Progenitor cell of endocrine pancreas (in vitro differentiated cells): Measurements from ENCODE around the gene PLEKHG7. TPM values are rescaled to one million over a fixed set of nuclear protein-coding genes. Genes with fewer than 3 reads are reported as not detected.

Source experiments
- DNase-seq: peaks from one replicate; pipeline ENCODE4 v3.0.0; 2021; ENCODE audit warnings: low spot score; ENCODE audit not compliant: unreplicated experiment
- H3K27ac Mint-ChIP-seq: 2 replicates; pipeline ENCODE4 v1.8.0; 2021; ENCODE audit warnings: mild to moderate bottlenecking, moderate library complexity, mixed read lengths
- H3K27me3 Mint-ChIP-seq: 2 replicates; pipeline ENCODE4 v1.8.0; 2021; ENCODE audit warnings: mixed read lengths
- H3K36me3 Mint-ChIP-seq: 2 replicates; pipeline ENCODE4 v1.8.0; 2022; ENCODE audit warnings: mixed read lengths; ENCODE audit not compliant: insufficient read depth
- H3K4me1 Mint-ChIP-seq: 2 replicates; pipeline ENCODE4 v1.8.0; 2021; ENCODE audit warnings: low read depth, mixed read lengths
- H3K4me3 Mint-ChIP-seq: 2 replicates; pipeline ENCODE4 v1.8.0; 2021; ENCODE audit warnings: low read depth, mild to moderate bottlenecking, moderate library complexity, mixed read lengths
- H3K9me3 Mint-ChIP-seq: 2 replicates; pipeline ENCODE4 v1.8.0; 2021; ENCODE audit warnings: low read depth, mixed read lengths
- total RNA-seq: library from RNA; stranded (reverse); gene quantifications from 2 replicates; pipeline ENCODE4 v1.2.1, GENCODE V29; 2021
- TF ChIP-seq, protein P1 (sequence below): fragments of 200-600 bp; sonication (generic); IDR thresholded peaks from one replicate; pipeline ENCODE4 v1.5.0; 2021; ENCODE audit warnings: antibody characterized with exemption, mild to moderate bottlenecking; ENCODE audit not compliant: unreplicated experiment

PLEKHG7 gene
- total RNA-seq, 1 donor from 2014 or later, result 0.65 TPM

DNA sequence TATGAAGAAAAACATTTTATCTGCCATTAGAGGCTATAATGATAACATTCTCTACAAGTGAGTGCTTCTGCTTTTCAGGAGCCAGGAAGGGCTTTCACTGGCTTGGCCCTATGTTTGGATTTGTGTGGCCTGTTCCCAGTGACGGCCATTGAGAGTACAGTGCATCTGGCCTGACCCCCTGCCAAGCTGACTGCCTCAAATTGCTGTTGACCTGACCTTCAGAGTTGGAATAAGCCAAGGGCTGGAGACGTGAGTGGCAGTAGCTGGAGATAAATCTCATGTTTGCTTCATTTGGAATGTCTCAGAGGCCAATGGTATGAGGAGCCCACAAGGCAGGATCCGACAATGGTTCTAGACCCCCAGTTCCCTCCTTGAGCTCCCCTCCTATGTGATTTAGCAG is 28.3 kb upstream of the PLEKHG7 start:
- H3K4me3 Mint-ChIP-seq, result no peak overlapping the region
- H3K36me3 Mint-ChIP-seq, result no peaks in the 10 kb centered on the region
- TF ChIP-seq, protein P1, sequence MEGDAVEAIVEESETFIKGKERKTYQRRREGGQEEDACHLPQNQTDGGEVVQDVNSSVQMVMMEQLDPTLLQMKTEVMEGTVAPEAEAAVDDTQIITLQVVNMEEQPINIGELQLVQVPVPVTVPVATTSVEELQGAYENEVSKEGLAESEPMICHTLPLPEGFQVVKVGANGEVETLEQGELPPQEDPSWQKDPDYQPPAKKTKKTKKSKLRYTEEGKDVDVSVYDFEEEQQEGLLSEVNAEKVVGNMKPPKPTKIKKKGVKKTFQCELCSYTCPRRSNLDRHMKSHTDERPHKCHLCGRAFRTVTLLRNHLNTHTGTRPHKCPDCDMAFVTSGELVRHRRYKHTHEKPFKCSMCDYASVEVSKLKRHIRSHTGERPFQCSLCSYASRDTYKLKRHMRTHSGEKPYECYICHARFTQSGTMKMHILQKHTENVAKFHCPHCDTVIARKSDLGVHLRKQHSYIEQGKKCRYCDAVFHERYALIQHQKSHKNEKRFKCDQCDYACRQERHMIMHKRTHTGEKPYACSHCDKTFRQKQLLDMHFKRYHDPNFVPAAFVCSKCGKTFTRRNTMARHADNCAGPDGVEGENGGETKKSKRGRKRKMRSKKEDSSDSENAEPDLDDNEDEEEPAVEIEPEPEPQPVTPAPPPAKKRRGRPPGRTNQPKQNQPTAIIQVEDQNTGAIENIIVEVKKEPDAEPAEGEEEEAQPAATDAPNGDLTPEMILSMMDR, result no peak

DNA sequence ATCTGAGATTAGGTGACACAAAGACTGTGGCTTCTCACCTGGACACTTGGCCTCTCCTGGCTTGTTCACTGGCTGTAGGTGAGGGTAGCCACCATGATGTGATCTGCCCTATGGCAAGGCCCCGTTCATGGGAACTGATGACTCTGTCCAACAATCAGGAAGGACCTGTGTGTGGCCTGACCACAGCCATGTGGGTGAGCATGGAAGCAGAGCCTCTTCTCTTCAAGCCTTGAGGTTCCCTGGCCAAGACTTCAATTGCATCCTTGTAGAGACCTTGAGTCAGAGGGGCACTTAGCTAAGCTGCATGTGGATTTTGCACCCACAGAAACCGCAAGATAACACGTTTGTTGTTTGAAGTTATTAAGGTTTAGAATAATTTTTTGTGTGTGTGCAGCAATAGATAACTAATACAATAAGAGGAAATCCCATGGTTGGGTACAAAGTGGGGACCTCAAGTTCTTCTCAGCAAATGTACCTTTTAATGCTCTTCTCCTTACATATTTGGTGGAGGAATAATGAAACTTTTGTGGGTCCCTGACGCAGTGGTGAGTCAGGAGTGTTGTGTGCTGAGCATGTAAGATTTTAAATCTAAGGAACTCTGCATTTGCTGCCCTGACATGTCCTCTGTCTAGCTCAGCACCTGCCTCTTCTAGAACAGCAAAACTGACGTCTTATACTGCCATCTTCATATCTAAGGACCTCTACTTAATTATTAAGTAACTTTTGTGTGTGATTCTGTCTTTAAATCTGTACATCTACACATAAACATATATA is 27.5 kb upstream of the PLEKHG7 start:
- Mint-ChIP-seq H3K4me3 (no peak overlapping the region), H3K4me1 (no peaks in the 10 kb centered on the region), H3K9me3 (no peaks in the 10 kb centered on the region), H3K27ac (no peak overlapping the region), H3K36me3 (no peaks in the 10 kb centered on the region), H3K27me3 (no peaks in the 10 kb centered on the region)
- TF ChIP-seq, protein P1, result no peak
- no peak for DNase-seq

More for the DNA sequence above, 28.3 kb upstream of the PLEKHG7 start:
- no peaks in the 10 kb centered on the region for H3K4me1 Mint-ChIP-seq
- no peaks in the 10 kb centered on the region for H3K9me3 Mint-ChIP-seq
- H3K27ac Mint-ChIP-seq, result no peak overlapping the region
- no peaks in the 10 kb centered on the region for H3K27me3 Mint-ChIP-seq
- no peak for DNase-seq

DNA sequence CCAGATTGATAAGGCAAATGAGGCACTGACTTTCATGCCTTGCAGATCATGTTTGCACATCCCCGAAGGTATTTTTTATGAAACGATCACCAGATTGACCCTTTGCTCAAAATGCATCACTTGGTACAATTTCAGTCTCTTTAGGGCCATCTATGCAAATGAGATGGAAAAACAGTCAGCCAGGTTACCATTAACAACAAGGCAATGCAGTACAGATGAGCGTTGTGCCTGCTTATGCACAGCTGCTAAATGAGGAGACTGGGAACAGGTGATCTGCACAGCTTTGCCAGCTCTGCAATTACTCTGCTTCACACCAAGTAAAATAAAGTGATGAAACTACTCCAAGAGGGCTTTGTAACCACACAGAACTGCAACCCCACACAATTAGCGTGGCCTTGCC is 26.1 kb upstream of the PLEKHG7 start:
- no peaks in the 10 kb centered on the region for H3K36me3 Mint-ChIP-seq
- no peak overlapping the region for H3K4me3 Mint-ChIP-seq
- H3K9me3 Mint-ChIP-seq, result no peaks in the 10 kb centered on the region
- no peaks in the 10 kb centered on the region for H3K4me1 Mint-ChIP-seq
- TF ChIP-seq, protein P1, result no peak
- H3K27ac Mint-ChIP-seq, result no peak overlapping the region
- no peaks in the 10 kb centered on the region for H3K27me3 Mint-ChIP-seq
- no peak for DNase-seq

- no peak overlapping the region for H3K4me3 Mint-ChIP-seq
- DNase-seq, result no peak
- peaks cover 10% of the 10 kb centered on the region for H3K9me3 Mint-ChIP-seq
- no peaks in the 10 kb centered on the region for H3K36me3 Mint-ChIP-seq
- TF ChIP-seq, protein P1, result no peak
- H3K27ac Mint-ChIP-seq, result no peak overlapping the region
- H3K4me1 Mint-ChIP-seq, result no peaks in the 10 kb centered on the region
- H3K27me3 Mint-ChIP-seq, result no peaks in the 10 kb centered on the region
These were observed 12.2 kb upstream of the PLEKHG7 start for GRCh38 chr12:92690601-92691000.

GRCh38 chr12:92695056-92695455 is 7.7 kb upstream of the PLEKHG7 start:
- H3K27me3 Mint-ChIP-seq, result no peaks in the 10 kb centered on the region
- no peak overlapping the region for H3K4me3 Mint-ChIP-seq
- H3K27ac Mint-ChIP-seq, result no peak overlapping the region
- H3K36me3 Mint-ChIP-seq, result no peaks in the 10 kb centered on the region
- TF ChIP-seq, protein P1, result no peak
- no peak for DNase-seq
- peaks cover 17% of the 10 kb centered on the region for H3K9me3 Mint-ChIP-seq
- H3K4me1 Mint-ChIP-seq, result no peaks in the 10 kb centered on the region
